ENCODE data around the gene SLMAP.

Gene SLMAP

GRCh38 chr3:57777774-57778173 lies 21.7 kb downstream of the SLMAP start:
- WGBS (ENCODE audit: insufficient coverage, insufficient read length), result no CpG with 5 or more reads among the region's 3 CpGs
- Histone ChIP-seq H3K27ac (ENCODE audit: low read length) (no peak overlapping the region), H3K9me3 (ENCODE audit: control insufficient read depth, insufficient read depth, low read length) (no peaks in the 10 kb centered on the region), H3K4me3 (ENCODE audit: low read length) (no peak overlapping the region), H3K36me3 (ENCODE audit: control insufficient read depth, insufficient read depth, low read length) (no peaks in the 10 kb centered on the region), H3K4me1 (ENCODE audit: control insufficient read depth, insufficient read depth, low read length) (no peaks in the 10 kb centered on the region), H3K27me3 (ENCODE audit: control insufficient read depth, insufficient read depth, low read length) (no peaks in the 10 kb centered on the region)
- no peak for DNase-seq (ENCODE audit: low read depth, low spot score)

DNA sequence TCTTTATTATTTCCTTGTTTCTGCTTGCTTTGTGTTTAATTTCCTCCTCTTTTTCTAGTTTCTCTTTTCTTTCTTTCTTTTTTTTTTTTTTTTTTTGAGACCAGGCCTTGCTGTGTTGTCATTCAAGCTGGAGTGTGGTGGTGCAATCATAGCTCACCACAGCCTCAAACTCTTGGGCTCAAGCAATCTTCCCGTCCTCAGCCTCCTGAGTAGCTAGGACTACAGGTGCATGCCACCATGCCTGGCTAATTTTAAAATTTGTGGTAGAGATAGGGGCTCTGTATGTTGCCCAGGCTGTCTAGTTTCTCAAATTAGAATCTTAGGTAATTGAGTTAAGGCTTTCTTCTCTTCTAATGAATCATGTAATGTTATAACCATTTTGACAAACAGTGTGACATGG lies 22.4 kb downstream of the SLMAP start:
- WGBS (ENCODE audit: insufficient coverage, insufficient read length), result no CpG with 5 or more reads among the region's 1 CpG
- Histone ChIP-seq H3K27me3 (ENCODE audit: control insufficient read depth, insufficient read depth, low read length) (no peaks in the 10 kb centered on the region), H3K4me1 (ENCODE audit: control insufficient read depth, insufficient read depth, low read length) (no peaks in the 10 kb centered on the region), H3K36me3 (ENCODE audit: control insufficient read depth, insufficient read depth, low read length) (no peaks in the 10 kb centered on the region), H3K27ac (ENCODE audit: low read length) (no peak overlapping the region), H3K4me3 (ENCODE audit: low read length) (no peak overlapping the region), H3K9me3 (ENCODE audit: control insufficient read depth, insufficient read depth, low read length) (no peaks in the 10 kb centered on the region)
- no peak for DNase-seq (ENCODE audit: low read depth, low spot score)

DNA sequence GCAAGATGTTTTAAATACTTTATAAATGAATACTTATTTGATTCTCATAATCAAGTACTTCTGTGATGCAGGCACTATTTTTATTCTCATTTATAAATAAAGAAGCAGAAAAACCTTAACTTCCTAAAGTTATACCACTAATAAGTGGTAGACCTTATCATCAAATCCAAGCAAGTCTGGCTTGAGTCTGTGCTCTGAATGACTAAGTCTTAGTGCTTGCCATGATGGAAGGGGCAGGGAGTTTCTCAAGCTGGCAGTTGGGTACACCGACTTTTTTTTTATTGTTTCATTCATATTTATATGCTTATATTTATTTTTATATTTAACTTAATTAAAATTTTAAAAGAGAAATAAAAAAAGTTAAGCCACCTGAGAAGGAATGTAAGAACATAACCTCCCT lies 23.6 kb downstream of the SLMAP start:
- no peak overlapping the region for H3K27ac ChIP-seq (ENCODE audit: low read length)
- no peaks in the 10 kb centered on the region for H3K4me1 ChIP-seq (ENCODE audit: control insufficient read depth, insufficient read depth, low read length)
- no peaks in the 10 kb centered on the region for H3K9me3 ChIP-seq (ENCODE audit: control insufficient read depth, insufficient read depth, low read length)
- H3K36me3 ChIP-seq (ENCODE audit: control insufficient read depth, insufficient read depth, low read length), result no peaks in the 10 kb centered on the region
- no CpG with 5 or more reads among the region's 1 CpG for WGBS (ENCODE audit: insufficient coverage, insufficient read length)
- H3K27me3 ChIP-seq (ENCODE audit: control insufficient read depth, insufficient read depth, low read length), result no peaks in the 10 kb centered on the region
- no peak overlapping the region for H3K4me3 ChIP-seq (ENCODE audit: low read length)
- DNase-seq (ENCODE audit: low read depth, low spot score), result no peak

- DNase-seq (ENCODE audit: low read depth, low spot score), result no peak
- no peaks in the 10 kb centered on the region for H3K9me3 ChIP-seq (ENCODE audit: control insufficient read depth, insufficient read depth, low read length)
- H3K27ac ChIP-seq (ENCODE audit: low read length), result no peak overlapping the region
- H3K4me1 ChIP-seq (ENCODE audit: control insufficient read depth, insufficient read depth, low read length), result no peaks in the 10 kb centered on the region; the same call in 1 of the 2 replicates
- H3K4me3 ChIP-seq (ENCODE audit: low read length), result no peak overlapping the region
- no CpG with 5 or more reads among the region's 6 CpGs for WGBS (ENCODE audit: insufficient coverage, insufficient read length)
- no peaks in the 10 kb centered on the region for H3K27me3 ChIP-seq (ENCODE audit: control insufficient read depth, insufficient read depth, low read length)
- no peaks in the 10 kb centered on the region for H3K36me3 ChIP-seq (ENCODE audit: control insufficient read depth, insufficient read depth, low read length)
Measured at GRCh38 chr3:57783186-57784088, 27.3 kb downstream of the SLMAP start.

DNA sequence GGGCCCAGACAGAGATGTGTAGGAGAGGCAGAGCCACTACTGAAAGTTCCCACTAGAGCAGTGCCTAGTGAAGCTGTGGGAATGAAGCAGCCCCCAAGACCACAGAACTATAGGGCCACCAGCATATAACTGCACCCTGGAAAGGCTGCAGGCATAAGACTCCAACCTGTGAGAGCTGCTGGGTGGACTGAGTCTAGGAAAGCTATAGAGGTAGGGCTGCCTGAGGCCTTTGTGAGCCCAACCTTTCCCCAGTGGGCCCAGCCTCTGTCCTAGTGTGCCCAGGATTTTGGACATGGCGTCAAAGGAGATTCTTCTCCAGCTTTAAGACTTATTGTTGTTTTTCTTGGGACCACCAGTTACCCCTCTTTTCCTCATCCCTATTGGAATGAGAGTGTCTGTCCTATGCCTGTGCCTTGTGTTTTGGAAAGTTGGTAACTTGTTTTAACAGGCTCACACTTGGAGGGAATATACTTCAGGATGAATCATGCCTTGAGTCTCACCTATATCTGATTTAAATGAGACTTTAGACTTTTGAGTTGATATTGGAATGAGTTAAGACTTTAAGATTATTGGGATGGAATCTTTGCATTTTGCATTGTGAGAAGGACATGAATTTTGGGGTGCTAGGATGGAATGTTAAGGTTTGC lies 28.1 kb downstream of the SLMAP start:
- Histone ChIP-seq H3K27me3 (ENCODE audit: control insufficient read depth, insufficient read depth, low read length) (no peaks in the 10 kb centered on the region), H3K4me1 (ENCODE audit: control insufficient read depth, insufficient read depth, low read length) (no peaks in the 10 kb centered on the region; the same call in 1 of the 2 replicates), H3K4me3 (ENCODE audit: low read length) (no peak overlapping the region), H3K27ac (ENCODE audit: low read length) (no peak overlapping the region), H3K36me3 (ENCODE audit: control insufficient read depth, insufficient read depth, low read length) (no peaks in the 10 kb centered on the region), H3K9me3 (ENCODE audit: control insufficient read depth, insufficient read depth, low read length) (no peaks in the 10 kb centered on the region)
- no peak for DNase-seq (ENCODE audit: low read depth, low spot score)
- no CpG with 5 or more reads among the region's 1 CpG for WGBS (ENCODE audit: insufficient coverage, insufficient read length)

DNA sequence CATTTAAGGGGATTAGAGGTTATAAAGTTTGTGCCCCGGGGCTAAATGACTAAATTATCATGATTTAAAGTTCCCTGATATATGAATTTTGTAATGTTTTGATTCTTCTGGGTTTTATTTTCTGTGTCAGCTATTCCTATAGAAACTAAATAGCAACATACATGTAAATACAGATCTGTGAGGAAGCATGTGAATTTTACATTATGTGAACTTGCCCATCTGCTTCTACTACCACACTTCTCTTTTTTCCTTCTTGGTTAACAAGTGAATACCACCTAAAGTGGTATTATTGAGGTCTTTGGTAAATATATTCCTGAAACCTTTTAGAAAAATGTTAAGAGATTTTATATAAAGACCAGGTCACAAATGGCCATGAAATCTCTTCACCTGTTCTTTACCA lies 29.3 kb downstream of the SLMAP start:
- DNase-seq (ENCODE audit: low read depth, low spot score), result no peak
- no peak overlapping the region for H3K4me3 ChIP-seq (ENCODE audit: low read length)
- WGBS (ENCODE audit: insufficient coverage, insufficient read length), result no CpG with 5 or more reads among the region's 1 CpG
- H3K36me3 ChIP-seq (ENCODE audit: control insufficient read depth, insufficient read depth, low read length), result no peaks in the 10 kb centered on the region
- no peaks in the 10 kb centered on the region for H3K9me3 ChIP-seq (ENCODE audit: control insufficient read depth, insufficient read depth, low read length)
- H3K4me1 ChIP-seq (ENCODE audit: control insufficient read depth, insufficient read depth, low read length), result no peaks in the 10 kb centered on the region; the same call in 1 of the 2 replicates
- H3K27ac ChIP-seq (ENCODE audit: low read length), result no peak overlapping the region
- no peaks in the 10 kb centered on the region for H3K27me3 ChIP-seq (ENCODE audit: control insufficient read depth, insufficient read depth, low read length)

DNA sequence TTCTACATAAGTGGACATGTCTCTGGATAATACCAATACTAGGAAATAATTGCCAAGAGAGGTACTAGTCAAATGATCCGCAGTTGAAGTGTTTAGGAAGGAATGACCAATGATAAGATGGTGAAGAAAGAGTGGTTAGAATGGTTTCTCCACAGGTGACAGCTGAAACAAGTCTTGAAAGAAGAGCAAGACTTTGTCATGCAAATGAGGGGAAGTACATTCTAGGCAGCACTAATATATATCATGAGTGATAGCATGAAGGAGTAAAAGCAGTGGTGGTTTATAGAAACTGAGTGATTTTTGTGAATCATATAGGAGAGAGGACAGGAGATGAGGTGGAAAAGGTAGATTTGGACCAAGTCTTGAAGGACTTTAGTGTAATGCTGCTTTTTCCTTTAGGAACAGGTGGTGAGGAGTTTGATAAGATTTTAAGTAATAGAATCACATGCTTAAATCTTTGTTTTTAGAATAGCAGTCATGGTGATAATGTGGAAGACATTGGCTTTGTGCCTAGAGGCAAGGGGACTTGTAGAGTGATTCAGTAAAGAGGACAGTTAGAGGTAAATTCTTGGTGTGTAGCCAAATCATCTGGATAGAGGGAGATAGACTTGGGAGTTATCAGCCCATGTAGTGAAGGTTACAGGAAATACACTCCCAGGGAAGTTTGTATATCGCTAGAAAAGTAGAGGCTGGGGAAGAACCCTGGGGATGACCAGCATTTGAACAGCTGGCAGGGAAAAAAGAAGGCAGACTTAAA lies 31.9 kb downstream of the SLMAP start:
- H3K27me3 ChIP-seq (ENCODE audit: control insufficient read depth, insufficient read depth, low read length), result no peaks in the 10 kb centered on the region
- no peak for DNase-seq (ENCODE audit: low read depth, low spot score)
- no peak overlapping the region for H3K4me3 ChIP-seq (ENCODE audit: low read length)
- no CpG with 5 or more reads among the region's 2 CpGs for WGBS (ENCODE audit: insufficient coverage, insufficient read length)
- no peaks in the 10 kb centered on the region for H3K36me3 ChIP-seq (ENCODE audit: control insufficient read depth, insufficient read depth, low read length)
- no peak overlapping the region for H3K27ac ChIP-seq (ENCODE audit: low read length)
- no peaks in the 10 kb centered on the region for H3K9me3 ChIP-seq (ENCODE audit: control insufficient read depth, insufficient read depth, low read length)
- no peaks in the 10 kb centered on the region; the same call in 1 of the 2 replicates for H3K4me1 ChIP-seq (ENCODE audit: control insufficient read depth, insufficient read depth, low read length)

- Histone ChIP-seq H3K36me3 (ENCODE audit: control insufficient read depth, insufficient read depth, low read length) (no peaks in the 10 kb centered on the region), H3K4me1 (ENCODE audit: control insufficient read depth, insufficient read depth, low read length) (no peaks in the 10 kb centered on the region; the same call in 1 of the 2 replicates), H3K27me3 (ENCODE audit: control insufficient read depth, insufficient read depth, low read length) (no peaks in the 10 kb centered on the region), H3K9me3 (ENCODE audit: control insufficient read depth, insufficient read depth, low read length) (no peaks in the 10 kb centered on the region), H3K27ac (ENCODE audit: low read length) (no peak overlapping the region), H3K4me3 (ENCODE audit: low read length) (no peak overlapping the region)
- DNase-seq (ENCODE audit: low read depth, low spot score), result no peak
- WGBS (ENCODE audit: insufficient coverage, insufficient read length), result no CpG with 5 or more reads among the region's 3 CpGs
Measured at GRCh38 chr3:57788624-57789018, 32.5 kb downstream of the SLMAP start.

- H3K4me3 ChIP-seq (ENCODE audit: low read length), result no peak overlapping the region
- DNase-seq (ENCODE audit: low read depth, low spot score), result no peak
- WGBS (ENCODE audit: insufficient coverage, insufficient read length), result no CpG with 5 or more reads among the region's 2 CpGs
- H3K36me3 ChIP-seq (ENCODE audit: control insufficient read depth, insufficient read depth, low read length), result no peaks in the 10 kb centered on the region
- no peaks in the 10 kb centered on the region for H3K9me3 ChIP-seq (ENCODE audit: control insufficient read depth, insufficient read depth, low read length)
- no peaks in the 10 kb centered on the region; the same call in 1 of the 2 replicates for H3K4me1 ChIP-seq (ENCODE audit: control insufficient read depth, insufficient read depth, low read length)
- H3K27ac ChIP-seq (ENCODE audit: low read length), result no peak overlapping the region
- H3K27me3 ChIP-seq (ENCODE audit: control insufficient read depth, insufficient read depth, low read length), result no peaks in the 10 kb centered on the region
Measured at GRCh38 chr3:57791245-57791644, 35.1 kb downstream of the SLMAP start.

DNA sequence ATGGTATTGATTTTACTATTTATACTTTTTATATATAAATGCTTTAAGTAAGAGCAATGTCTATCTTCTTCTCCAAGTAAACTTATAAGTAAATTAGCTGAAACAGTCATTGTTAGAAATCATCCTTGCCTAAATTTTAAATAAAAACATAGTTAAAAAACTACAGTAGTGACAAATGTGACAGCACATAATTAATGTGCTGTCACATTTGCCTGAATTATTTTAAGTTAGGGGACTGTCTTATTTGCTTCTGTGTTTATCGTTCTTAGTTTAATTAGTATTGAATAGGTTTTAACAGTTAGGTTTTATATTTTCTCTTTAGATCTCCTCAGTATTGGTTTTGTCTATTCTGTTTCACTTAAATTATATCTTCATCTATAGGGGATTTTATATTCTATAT lies 36.1 kb downstream of the SLMAP start:
- Histone ChIP-seq H3K27me3 (ENCODE audit: control insufficient read depth, insufficient read depth, low read length) (no peaks in the 10 kb centered on the region), H3K9me3 (ENCODE audit: control insufficient read depth, insufficient read depth, low read length) (no peaks in the 10 kb centered on the region), H3K4me1 (ENCODE audit: control insufficient read depth, insufficient read depth, low read length) (no peaks in the 10 kb centered on the region; the same call in 1 of the 2 replicates), H3K4me3 (ENCODE audit: low read length) (no peak overlapping the region), H3K27ac (ENCODE audit: low read length) (no peak overlapping the region), H3K36me3 (ENCODE audit: control insufficient read depth, insufficient read depth, low read length) (no peaks in the 10 kb centered on the region)
- DNase-seq (ENCODE audit: low read depth, low spot score), result no peak
- WGBS (ENCODE audit: insufficient coverage, insufficient read length), result no CpG with 5 or more reads among the region's 1 CpG

Data from iPS DF 6.9 (cell line).